ENCODE measurements around the gene FBXO28.
A peak's percentile ranks its signal among the peaks of the same experiment; 100 is the strongest.

Gene FBXO28

GRCh38 chr1:224160171-224160682, 46.3 kb downstream of the FBXO28 start:
- DNase-seq: no peak

- no peak for DNase-seq
These were observed 48.9 kb downstream of the FBXO28 start for GRCh38 chr1:224162768-224163167.

GRCh38 chr1:224163311-224163710, 49.4 kb downstream of the FBXO28 start:
- DNase-seq: no peak

- no peak for DNase-seq
These were observed 55.0 kb downstream of the FBXO28 start for GRCh38 chr1:224168859-224169380.

GRCh38 chr1:224169718-224170270, 55.9 kb downstream of the FBXO28 start:
- no peak for DNase-seq

GRCh38 chr1:224170343-224170742, 56.4 kb downstream of the FBXO28 start:
- DNase-seq: no peak

- DNase-seq: no peak
These were observed 57.0 kb downstream of the FBXO28 start for GRCh38 chr1:224170748-224171478.

- no peak for DNase-seq
These were observed 58.3 kb downstream of the FBXO28 start for GRCh38 chr1:224172229-224172628.

- no peak for DNase-seq
These were observed 59.6 kb downstream of the FBXO28 start for GRCh38 chr1:224173523-224173922.

GRCh38 chr1:224175617-224176016, 61.7 kb downstream of the FBXO28 start:
- peak; percentile 38 for DNase-seq

- no peak for DNase-seq
These were observed 63.6 kb downstream of the FBXO28 start for GRCh38 chr1:224177356-224177999.

GRCh38 chr1:224178894-224179293, 65.0 kb downstream of the FBXO28 start:
- DNase-seq: no peak

GRCh38 chr1:224180783-224181452, 67.0 kb downstream of the FBXO28 start:
- DNase-seq: no peak

- DNase-seq: no peak
These were observed 67.5 kb downstream of the FBXO28 start for GRCh38 chr1:224181453-224181810.

- peak; percentile 30 for DNase-seq
These were observed 68.3 kb downstream of the FBXO28 start for GRCh38 chr1:224182057-224182865.

GRCh38 chr1:224182866-224183590, 69.1 kb downstream of the FBXO28 start, which contains the start of gene DEGS1:
TSS of gene DEGS1 (plus strand) at chr1:224183240. CDS start at chr1:224183337, 97 bp downstream.
- DNase-seq: peak; percentile 82

GRCh38 chr1:224183591-224184312, 69.8 kb downstream of the FBXO28 start:
- peak; percentile 17 for DNase-seq

- no peak for DNase-seq
These were observed 71.3 kb downstream of the FBXO28 start for GRCh38 chr1:224185208-224185607.

- DNase-seq: no peak
These were observed 74.4 kb downstream of the FBXO28 start for GRCh38 chr1:224188286-224188685.

- no peak for DNase-seq
These were observed 75.7 kb downstream of the FBXO28 start for GRCh38 chr1:224189561-224189960.
